HEK293 (cell line): ENCODE results near the gene ECE1.

Experiments used
- CTCF ChIP-seq: fragments of 450-650 bp; formaldehyde crosslinking; IDR thresholded peaks from 2 replicates; pipeline ENCODE4 v1.5.1; 2016; ENCODE audit warnings: missing biosample characterization, missing genetic modification characterization
- ZBTB11 ChIP-seq: fragments of 450-650 bp; formaldehyde crosslinking; conservative IDR thresholded peaks from 2 replicates; pipeline ENCODE4 v1.5.1; 2016; ENCODE audit warnings: low read depth, missing biosample characterization, missing genetic modification characterization
- ZNF157 ChIP-seq: fragments of 450-650 bp; formaldehyde crosslinking; IDR thresholded peaks from 2 replicates; pipeline ENCODE4 v1.5.1; 2016; ENCODE audit warnings: missing biosample characterization, missing genetic modification characterization
- ZNF529 ChIP-seq: fragments of 450-650 bp; formaldehyde crosslinking; IDR thresholded peaks from 2 replicates; pipeline ENCODE4 v1.5.1; 2017; ENCODE audit warnings: missing genetic modification characterization, missing biosample characterization; ENCODE audit not compliant: insufficient replicate concordance
- ZNF549 ChIP-seq: fragments of 450-650 bp; IDR thresholded peaks from 2 replicates; pipeline ENCODE4 v1.5.1; 2018; ENCODE audit warnings: missing biosample characterization, missing genetic modification characterization, mild to moderate bottlenecking, inconsistent platforms, moderate library complexity
- ZNF561 ChIP-seq: fragments of 450-650 bp; IDR thresholded peaks from 2 replicates; pipeline ENCODE4 v1.5.1; 2018; ENCODE audit warnings: missing biosample characterization, missing genetic modification characterization, borderline replicate concordance
- ZNF654 ChIP-seq: fragments of 450-650 bp; formaldehyde crosslinking; IDR thresholded peaks from 2 replicates; pipeline ENCODE4 v1.5.1; 2016; ENCODE audit warnings: low read depth, missing biosample characterization, missing genetic modification characterization
- ZSCAN18 ChIP-seq: fragments of 450-650 bp; formaldehyde crosslinking; IDR thresholded peaks from 2 replicates; pipeline ENCODE4 v1.5.1; 2016; ENCODE audit warnings: missing biosample characterization, missing genetic modification characterization

- TF ChIP-seq ZNF654 (tag by site-specific recombination) (no peak), ZNF529 (no peak), CTCF (tag by site-specific recombination) (no peak), ZNF549 (no peak), ZNF157 (no peak), ZBTB11 (no peak), ZSCAN18 (tag by site-specific recombination) (no peak), ZNF561 (tag by site-specific recombination) (no peak)
These were observed 15.6 kb upstream of the ECE1 start for GRCh38 chr1:21305900-21306189.
